DMS 273 (cell line): ENCODE results near the gene CTTNBP2.
"Not testable (repeated sequence)": the region's sequence is repeated elsewhere in the genome, so short reads cannot be mapped to it uniquely, and the experiment has no call there.

Experiments
- DNase-seq: peaks from one replicate; lab custom pipeline; 2025; ENCODE audit not compliant: unreplicated experiment; lab: John Stamatoyannopoulos, UW

Gene CTTNBP2

GRCh38 chr7:117756586-117757085 lies 116.6 kb downstream of the CTTNBP2 start:
- DNase-seq: no peak

- DNase-seq: no peak
Observed at GRCh38 chr7:117755136-117755535, 118.1 kb downstream of the CTTNBP2 start.

GRCh38 chr7:117751775-117752174 lies 121.5 kb downstream of the CTTNBP2 start:
- no peak for DNase-seq

GRCh38 chr7:117750612-117751563 lies 122.4 kb downstream of the CTTNBP2 start:
- peak; percentile 57 for DNase-seq

GRCh38 chr7:117741962-117742361 lies 131.3 kb downstream of the CTTNBP2 start:
- DNase-seq: no peak

GRCh38 chr7:117739085-117739484 lies 134.2 kb downstream of the CTTNBP2 start:
- no peak for DNase-seq

GRCh38 chr7:117737926-117738325 lies 135.3 kb downstream of the CTTNBP2 start:
- DNase-seq: no peak

- no peak for DNase-seq
Observed at GRCh38 chr7:117731455-117731854, 141.8 kb downstream of the CTTNBP2 start.

- DNase-seq: no peak
Observed at GRCh38 chr7:117730390-117730789, 142.9 kb downstream of the CTTNBP2 start.

GRCh38 chr7:117728890-117729624 lies 144.2 kb downstream of the CTTNBP2 start:
- DNase-seq: no peak

- no peak for DNase-seq
Observed at GRCh38 chr7:117724898-117725297, 148.3 kb downstream of the CTTNBP2 start.

GRCh38 chr7:117719377-117719776 lies 153.9 kb downstream of the CTTNBP2 start:
- DNase-seq: no peak

- DNase-seq: no peak
Observed at GRCh38 chr7:117718116-117718835, 155.0 kb downstream of the CTTNBP2 start.

GRCh38 chr7:117717357-117717756 lies 155.9 kb downstream of the CTTNBP2 start:
- DNase-seq: no peak

GRCh38 chr7:117716707-117717299 lies 156.4 kb downstream of the CTTNBP2 start:
- DNase-seq: no peak

GRCh38 chr7:117715784-117716445 lies 157.3 kb downstream of the CTTNBP2 start:
- peak; percentile 76 for DNase-seq

GRCh38 chr7:117711556-117711955 lies 161.7 kb downstream of the CTTNBP2 start:
- DNase-seq: no peak

GRCh38 chr7:117708173-117708572 lies 165.1 kb downstream of the CTTNBP2 start:
- not testable (repeated sequence) for DNase-seq

- DNase-seq: no peak
Observed at GRCh38 chr7:117707080-117707479, 166.2 kb downstream of the CTTNBP2 start.

- no peak for DNase-seq
Observed at GRCh38 chr7:117706210-117706609, 167.0 kb downstream of the CTTNBP2 start.
